Fibroblast of skin of left quadriceps (primary cell): ENCODE data around the gene DHCR24.

ENCODE experiments used
- DNase-seq, 2 experiments: peaks; one replicate each; pipeline ENCODE4 v3.0.0-alpha.2; 2013; ENCODE audit warnings: low read depth in 2 of 2

Gene DHCR24

GRCh38 chr1:54865238-54866073 lies 21.5 kb downstream of the DHCR24 start:
- DNase-seq, result no peak

- DNase-seq, result no peak
These were observed 22.4 kb downstream of the DHCR24 start for GRCh38 chr1:54864460-54865208.

GRCh38 chr1:54863267-54863665 lies 23.7 kb downstream of the DHCR24 start:
- no peak for DNase-seq

- no peak for DNase-seq
These were observed 25.8 kb downstream of the DHCR24 start for GRCh38 chr1:54861070-54861761.

GRCh38 chr1:54859700-54860391 lies 27.1 kb downstream of the DHCR24 start:
- no peak for DNase-seq

- DNase-seq, result peak; percentile 4 to 9
These were observed 29.0 kb downstream of the DHCR24 start for GRCh38 chr1:54857746-54858561.

GRCh38 chr1:54857141-54857540 lies 29.9 kb downstream of the DHCR24 start:
- no peak for DNase-seq

- DNase-seq, result peak; percentile 15 to 20
These were observed 32.5 kb downstream of the DHCR24 start for GRCh38 chr1:54854381-54855020.

GRCh38 chr1:54853793-54854370 lies 33.1 kb downstream of the DHCR24 start:
- DNase-seq, result no peak

- no peak for DNase-seq
These were observed 33.8 kb downstream of the DHCR24 start for GRCh38 chr1:54853096-54853792.

GRCh38 chr1:54851936-54852524 lies 35.0 kb downstream of the DHCR24 start:
- no peak for DNase-seq

GRCh38 chr1:54851406-54851805 lies 35.6 kb downstream of the DHCR24 start:
- no peak for DNase-seq

- DNase-seq, result peak; percentile 73 to 74
These were observed 36.3 kb downstream of the DHCR24 start for GRCh38 chr1:54850737-54851136.

- DNase-seq, result no peak
These were observed 36.8 kb downstream of the DHCR24 start for GRCh38 chr1:54850069-54850730.

- DNase-seq, result no peak
These were observed 37.6 kb downstream of the DHCR24 start for GRCh38 chr1:54849219-54850068.

- no peak for DNase-seq
These were observed 38.7 kb downstream of the DHCR24 start for GRCh38 chr1:54848134-54848948.
